22Rv1 (cell line): ENCODE results near the gene PPRC1.
"Not testable (repeated sequence)": the region's sequence is repeated elsewhere in the genome, so short reads cannot be mapped to it uniquely, and the experiment has no call there.

Experiments
- CTCF ChIP-seq: fragments of 450-650 bp; IDR thresholded peaks from 2 replicates; pipeline ENCODE4 v1.5.1; 2017; ENCODE audit warnings: mild to moderate bottlenecking
- ZFX ChIP-seq: fragments of 450-650 bp; IDR thresholded peaks from 2 replicates; pipeline ENCODE4 v1.6.1; 2017; ENCODE audit warnings: antibody characterized with exemption, borderline replicate concordance

GRCh38 chr10:102188941-102189898 lies 56.4 kb downstream of the PPRC1 start:
- not testable (repeated sequence) for TF ChIP-seq CTCF, ZFX
